Frontal cortex (tissue), 4 donors: ENCODE measurements around the gene FBRSL1. TPM values are rescaled to one million over a fixed set of nuclear protein-coding genes. Genes with fewer than 3 reads are reported as not detected.

ENCODE experiments used
- DNase-seq, 2 donors: peaks; one replicate each; pipeline ENCODE4 v3.0.0; 2012; ENCODE audit warnings: low spot score in 2 of 2
- FAIRE-seq: peaks from 2 replicates; lab custom pipeline; 2012; peaks lifted over from hg19 to GRCh38; lab: Jason Lieb, UNC
- total RNA-seq: library from RNA; depleted of rRNA; stranded (reverse); fragments of >200 nt; gene quantifications from one replicate; pipeline ENCODE4 v1.2.3, GENCODE V29; 2014
- donor health status: control.
- donor health status: control.
- donor health status: control.

The FBRSL1 gene
- total RNA-seq, 1 donor from 2014 or later, result 4.1 TPM

DNA sequence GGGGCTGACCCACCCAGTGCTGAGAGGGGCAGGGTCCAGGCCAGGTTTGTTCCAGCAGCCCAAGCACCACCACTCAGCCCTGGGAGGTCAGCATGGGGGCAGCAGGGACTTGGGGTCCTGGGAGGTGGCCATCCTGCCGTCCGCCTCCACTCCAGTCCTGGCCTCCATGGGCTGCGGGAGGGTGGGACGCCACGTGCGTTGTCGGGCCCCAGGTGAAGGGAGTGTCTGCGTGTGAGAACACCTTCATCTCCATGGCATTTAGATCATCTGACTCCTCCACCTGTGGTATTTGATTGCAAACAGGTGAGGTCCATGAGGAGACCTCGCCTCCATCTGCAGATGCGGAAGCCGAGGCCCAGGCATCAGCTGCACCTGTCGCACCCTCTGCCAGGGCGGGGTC is 44.1 kb downstream of the FBRSL1 start:
- no peak for DNase-seq
- FAIRE-seq, result no peak

DNA sequence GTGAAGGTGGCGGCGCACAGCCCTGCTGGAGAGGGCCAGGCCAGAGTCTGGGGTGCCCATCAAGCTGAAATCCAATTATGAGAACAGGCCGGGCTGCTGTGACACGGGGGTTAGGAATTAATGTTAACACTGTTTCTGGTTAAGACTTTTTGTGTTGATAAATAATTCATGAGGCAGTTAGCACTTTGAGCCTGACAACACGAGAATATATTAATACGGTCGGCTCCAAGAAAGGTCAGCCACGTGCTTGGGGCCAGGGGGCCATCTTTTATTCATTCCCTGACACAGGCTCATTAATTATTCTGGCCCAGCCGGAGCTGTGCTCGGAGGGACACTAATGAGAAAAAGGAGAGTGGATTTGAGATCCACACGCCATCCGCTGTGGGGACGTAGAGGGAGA is 45.1 kb downstream of the FBRSL1 start:
- no peak for FAIRE-seq
- no peak for DNase-seq

GRCh38 chr12:132536102-132536876 is 46.3 kb downstream of the FBRSL1 start:
- DNase-seq, result no peak
- no peak for FAIRE-seq

- DNase-seq, result no peak
- FAIRE-seq, result no peak
Observed at GRCh38 chr12:132537049-132537448, 47.1 kb downstream of the FBRSL1 start.

GRCh38 chr12:132537836-132538662 is 48.1 kb downstream of the FBRSL1 start:
- FAIRE-seq, result no peak
- no peak for DNase-seq

DNA sequence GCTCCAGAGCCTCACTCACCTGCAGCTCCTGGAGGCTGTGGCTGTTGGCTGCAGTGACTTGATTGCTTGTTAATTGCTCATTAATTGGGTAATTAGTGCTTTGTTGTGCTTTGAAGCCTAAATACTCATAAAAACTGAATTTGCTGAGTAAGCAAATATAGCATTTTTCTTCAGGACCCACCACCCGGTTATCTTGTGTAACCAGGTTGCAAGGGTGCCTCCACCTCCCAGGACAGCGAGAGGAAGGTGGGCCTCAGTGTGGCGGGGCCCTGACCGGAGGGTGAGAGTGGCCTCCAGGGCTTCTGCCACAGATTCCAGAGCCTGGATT is 48.7 kb downstream of the FBRSL1 start:
- DNase-seq (no peak), FAIRE-seq (no peak)

DNA sequence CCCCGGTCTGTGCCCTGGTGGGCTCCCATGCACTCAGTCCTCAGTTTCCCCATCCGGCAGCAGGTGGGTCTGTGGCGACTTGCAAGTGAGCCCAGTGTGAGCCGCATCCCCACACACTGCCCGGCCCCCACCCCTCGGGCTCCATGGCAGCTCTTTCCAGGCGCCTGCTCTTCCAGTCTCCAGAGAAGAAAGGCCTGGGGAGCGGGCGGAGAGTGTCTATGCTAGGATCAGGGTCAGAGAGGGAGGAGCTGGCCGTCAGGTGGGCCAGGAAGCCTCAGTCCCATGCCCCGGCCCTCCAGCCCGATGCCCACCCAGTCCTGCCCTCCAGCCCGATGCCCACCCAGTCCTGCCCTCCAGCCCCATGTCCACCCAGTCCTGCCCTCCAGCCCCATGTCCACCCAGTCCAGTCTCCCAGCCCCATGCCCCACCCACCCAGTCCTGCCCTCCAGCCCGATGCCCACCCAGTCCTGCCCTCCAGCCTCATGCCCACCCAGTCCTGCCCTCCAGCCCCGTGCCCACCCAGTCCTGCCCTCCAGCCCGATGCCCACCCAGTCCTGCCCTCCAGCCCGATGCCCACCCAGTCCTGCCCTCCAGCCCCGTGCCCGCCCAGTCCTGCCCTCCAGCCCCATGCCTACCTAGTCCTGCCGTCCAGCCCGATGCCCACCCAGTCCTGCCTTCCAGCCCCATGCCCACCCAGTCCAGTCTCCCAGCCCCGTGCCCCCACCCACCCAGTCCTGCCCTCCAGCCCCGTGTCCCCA is 49.2 kb downstream of the FBRSL1 start:
- DNase-seq (no peak), FAIRE-seq (no peak)

DNA sequence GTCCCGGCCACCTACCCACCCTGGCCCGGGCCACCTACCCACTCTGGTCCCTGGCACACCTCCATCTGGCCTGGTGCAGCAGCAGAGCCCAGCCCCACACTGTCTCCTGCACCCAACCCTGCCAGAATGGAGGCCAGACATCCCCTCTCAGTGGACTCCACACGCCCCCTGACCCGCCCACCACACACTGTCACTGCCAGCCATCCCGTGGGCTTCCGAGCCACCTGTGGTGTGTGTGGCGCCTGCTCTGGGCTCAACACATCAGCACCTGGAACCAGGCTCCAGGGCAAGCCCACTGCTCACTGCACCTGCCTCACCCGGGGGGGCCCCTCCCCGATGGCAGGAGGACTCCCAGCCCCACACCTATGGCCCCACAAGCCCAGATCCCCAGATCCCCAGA is 50.5 kb downstream of the FBRSL1 start:
- FAIRE-seq (no peak), DNase-seq (no peak)

- DNase-seq (no peak), FAIRE-seq (no peak)
Observed at GRCh38 chr12:132541200-132541599, 51.2 kb downstream of the FBRSL1 start.

DNA sequence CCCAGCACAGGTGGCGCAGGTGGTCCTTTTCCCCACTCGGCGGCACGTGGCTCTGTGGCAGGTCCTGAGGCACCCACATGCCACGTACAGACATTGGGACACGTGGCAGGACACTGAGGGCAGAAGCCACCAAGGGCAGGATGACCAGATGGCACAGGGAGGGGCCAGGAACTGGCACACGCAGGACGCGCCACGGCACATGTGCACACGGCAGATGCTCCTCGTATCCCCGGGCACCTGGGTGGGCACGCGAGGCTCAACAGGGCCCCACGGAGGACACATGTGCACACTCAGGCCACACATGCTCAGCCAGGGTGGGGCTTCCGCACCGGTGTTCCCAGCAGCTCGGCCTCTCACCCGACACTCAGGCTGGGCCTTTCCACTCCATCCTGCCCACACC is 52.0 kb downstream of the FBRSL1 start:
- FAIRE-seq (no peak), DNase-seq (no peak)

- FAIRE-seq, result no peak
- DNase-seq, result no peak
Observed at GRCh38 chr12:132542661-132543060, 52.7 kb downstream of the FBRSL1 start.

- no peak for DNase-seq
- no peak for FAIRE-seq
Observed at GRCh38 chr12:132543298-132544079, 53.5 kb downstream of the FBRSL1 start.

DNA sequence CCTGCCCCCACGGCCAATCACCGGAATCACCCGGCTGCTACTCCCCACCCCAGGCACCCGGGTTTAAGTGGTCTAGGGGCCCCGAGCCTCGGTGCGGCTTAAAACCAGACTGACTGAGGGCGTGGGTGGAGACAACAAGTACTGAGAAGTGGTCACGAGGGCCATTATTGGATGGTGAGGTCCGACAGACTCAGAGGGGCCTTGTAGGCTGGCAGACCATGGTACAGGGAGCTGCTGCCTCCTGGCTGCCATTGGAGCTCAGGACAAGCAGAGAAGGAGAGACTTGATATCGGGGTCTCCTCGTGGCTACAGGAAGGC is 54.1 kb downstream of the FBRSL1 start:
- no peak for FAIRE-seq
- no peak for DNase-seq

DNA sequence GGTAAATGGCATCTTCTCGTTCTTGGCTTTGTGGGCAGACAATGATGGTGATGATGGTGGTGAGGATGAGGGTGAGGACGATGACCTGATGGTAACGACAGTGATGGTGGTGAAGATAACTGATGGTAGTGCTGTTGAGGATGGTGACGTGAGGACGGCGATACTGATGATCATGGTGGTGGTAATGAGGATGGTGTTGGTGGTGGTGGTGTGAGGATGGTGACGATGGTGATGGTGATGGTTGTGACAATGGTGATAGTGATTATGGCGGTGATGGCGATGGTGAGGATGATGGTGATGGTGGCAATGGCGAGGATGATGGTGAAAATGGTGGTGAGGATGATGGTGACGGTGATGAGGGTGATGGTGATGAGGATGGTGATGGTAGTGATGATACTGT is 54.5 kb downstream of the FBRSL1 start:
- no peak for FAIRE-seq
- no peak for DNase-seq

GRCh38 chr12:132545164-132545953 is 55.4 kb downstream of the FBRSL1 start:
- FAIRE-seq (no peak), DNase-seq (no peak)

GRCh38 chr12:132545955-132546354 is 56.0 kb downstream of the FBRSL1 start:
- DNase-seq, result no peak
- FAIRE-seq, result no peak

DNA sequence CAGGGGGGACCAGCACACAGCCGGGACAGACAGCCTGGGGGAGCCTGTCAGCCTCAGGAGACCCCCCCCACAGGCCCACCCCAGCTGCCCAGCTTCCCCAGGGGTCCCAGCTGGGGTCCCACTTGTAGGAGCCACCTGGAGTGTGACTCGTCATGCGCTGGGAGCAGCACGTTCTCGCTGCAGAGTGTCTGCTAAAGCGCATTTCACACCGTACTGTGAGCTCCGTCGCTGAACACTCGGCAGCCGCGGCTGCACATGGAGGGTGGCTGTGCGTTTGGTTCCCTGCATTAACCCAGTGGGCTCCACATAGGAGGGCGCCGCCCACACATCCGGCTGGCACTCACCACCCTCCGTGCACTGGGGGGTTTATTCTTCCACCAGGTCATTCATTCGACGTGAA is 56.7 kb downstream of the FBRSL1 start:
- DNase-seq, result no peak
- FAIRE-seq, result no peak

DNA sequence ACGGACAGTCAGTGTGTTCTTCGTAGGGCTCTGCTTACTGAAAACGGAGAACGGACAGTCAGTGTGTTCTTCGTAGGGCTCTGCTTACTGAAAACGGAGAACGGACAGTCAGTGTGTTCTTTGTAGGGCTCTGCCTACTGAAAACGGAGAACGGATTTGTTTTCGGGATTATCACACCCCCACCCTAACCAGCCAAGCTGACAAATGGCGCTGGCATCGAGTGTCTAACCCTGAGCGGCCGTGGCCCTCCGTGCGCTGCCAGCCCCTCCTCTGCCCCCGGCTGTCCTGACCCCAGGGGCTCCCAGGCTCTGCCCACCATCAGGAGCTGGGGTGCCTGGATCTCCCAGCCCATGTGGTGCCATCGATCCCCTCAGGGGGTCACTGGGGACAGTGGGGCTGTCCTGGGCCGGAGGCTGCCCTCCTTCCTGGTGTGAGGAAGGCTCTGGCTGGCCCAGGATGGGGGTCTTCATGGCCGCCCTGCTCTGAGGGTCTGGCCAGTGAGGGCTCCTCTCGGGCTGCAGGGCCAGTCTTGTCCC is 57.3 kb downstream of the FBRSL1 start:
- DNase-seq (no peak), FAIRE-seq (no peak)

DNA sequence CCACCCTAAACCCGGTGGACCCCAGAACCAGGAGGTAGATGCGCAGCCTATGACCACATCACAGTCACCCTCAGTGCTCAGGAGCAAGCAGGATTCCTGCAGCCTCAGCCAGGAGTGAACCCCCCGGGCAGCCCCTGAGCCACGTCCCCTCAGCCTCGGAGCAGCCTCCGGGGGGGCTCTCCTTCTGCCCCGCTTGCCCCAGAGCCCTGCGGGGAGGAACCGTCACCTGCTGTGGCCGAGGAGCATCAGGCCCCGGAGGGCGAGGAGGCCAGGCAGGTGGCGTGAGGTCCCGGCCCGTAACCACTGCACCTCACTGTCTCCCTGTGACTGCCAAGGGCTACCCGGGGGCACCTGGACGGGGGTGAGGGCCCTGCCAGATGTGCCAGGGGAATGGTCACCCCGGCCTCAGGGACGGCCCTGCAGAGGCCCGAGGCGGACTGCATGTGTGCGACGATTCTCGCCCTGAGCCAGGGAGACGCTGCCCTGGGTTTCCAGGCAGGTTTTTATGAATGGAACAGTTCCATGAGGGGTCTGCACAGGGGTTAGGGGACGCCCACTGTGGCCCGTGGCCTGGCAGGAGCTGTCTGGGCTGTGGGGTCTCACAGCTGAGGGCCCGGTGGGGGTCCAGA is 58.6 kb downstream of the FBRSL1 start:
- no peak for FAIRE-seq

More for the DNA sequence above, 58.6 kb downstream of the FBRSL1 start:
- DNase-seq, result no peak
